ENCODE results near the gene ARHGEF3. TPM values are rescaled to one million over a fixed set of nuclear protein-coding genes. Genes with fewer than 3 reads are reported as not detected.

ARHGEF3 gene
- total RNA-seq, 3 donors from 2014 or later (not counting 1 experiment from before 2014, with no cell fraction given), result 112 to 211 (median 135) TPM

- Histone ChIP-seq H3K36me3 (ENCODE audit: control insufficient read depth, insufficient read depth, low read length) (peaks cover 8% of the 10 kb centered on the region), H3K27ac (ENCODE audit: low read length) (peak overlapping the region; percentile 86), H3K4me1 (ENCODE audit: control insufficient read depth, insufficient read depth, low read length) (peaks cover 87% of the 10 kb centered on the region), H3K4me3 (ENCODE audit: low read length) (no peak overlapping the region), H3K9me3 (ENCODE audit: control insufficient read depth, insufficient read depth, low read length) (no peaks in the 10 kb centered on the region), H3K27me3 (ENCODE audit: control insufficient read depth, insufficient read depth, low read length) (no peaks in the 10 kb centered on the region)
- ATAC-seq (peak in 1 of 3 donors; percentile 4), DNase-seq (peak in 1 of 2 donors; percentile 52)
- Mint-ChIP-seq H3K36me3 (no peaks in the 10 kb centered on the region), H3K27me3 (ENCODE audit: low read depth in 2 of 2) (no peaks in the 10 kb centered on the region), H3K9me3 (no peaks in the 10 kb centered on the region), H3K4me3 (peak overlapping the region; percentile 86), H3K27ac (peak overlapping the region; percentile 85 to 92), H3K4me1 (peaks cover 91 to 97% of the 10 kb centered on the region in 2 donors)
- 29% methylated on average over 2 of the region's 2 CpGs for WGBS (ENCODE audit: insufficient coverage)
- intact Hi-C loops (cut with micrococcal nuclease), result loop anchor here (1.0 to 10.0 kb wide), 3 partner anchors 16 to 892 kb away; no protein-coding TSS in a partner anchor
- TF ChIP-seq CTCF (IDR thresholded peaks at IDR 0.05), result no peak
Observed at GRCh38 chr3:56782906-56783305, 18.8 kb downstream of the ARHGEF3 start.

- Histone ChIP-seq H3K4me3 (ENCODE audit: low read length) (no peak overlapping the region), H3K9me3 (ENCODE audit: control insufficient read depth, insufficient read depth, low read length) (no peaks in the 10 kb centered on the region), H3K27me3 (ENCODE audit: control insufficient read depth, insufficient read depth, low read length) (no peaks in the 10 kb centered on the region), H3K36me3 (ENCODE audit: control insufficient read depth, insufficient read depth, low read length) (peaks cover 8% of the 10 kb centered on the region), H3K4me1 (ENCODE audit: control insufficient read depth, insufficient read depth, low read length) (peaks cover 85% of the 10 kb centered on the region), H3K27ac (ENCODE audit: low read length) (peak overlapping the region; percentile 86)
- peak overlapping the region; percentile 86 for H3K4me3 Mint-ChIP-seq
- 79% methylated on average over 2 of the region's 4 CpGs for WGBS (ENCODE audit: insufficient coverage)
- H3K9me3 Mint-ChIP-seq, result no peaks in the 10 kb centered on the region
- DNase-seq (no peak), ATAC-seq (no peak)
- H3K4me1 Mint-ChIP-seq, result peaks cover 91 to 97% of the 10 kb centered on the region in 2 donors
- peak overlapping the region; percentile 85 to 92 for H3K27ac Mint-ChIP-seq
- H3K36me3 Mint-ChIP-seq, result no peaks in the 10 kb centered on the region
- no peak for TF ChIP-seq CTCF (IDR thresholded peaks at IDR 0.05)
- intact Hi-C loops (cut with micrococcal nuclease), result loop anchor here (5.0 to 10.0 kb wide), 2 partner anchors 50 to 893 kb away; no protein-coding TSS in a partner anchor
- no peaks in the 10 kb centered on the region for H3K27me3 Mint-ChIP-seq (ENCODE audit: low read depth in 2 of 2)
Observed at GRCh38 chr3:56782215-56782614, 19.5 kb downstream of the ARHGEF3 start.

GRCh38 chr3:56781762-56782161 is 20.0 kb downstream of the ARHGEF3 start:
- ATAC-seq (no peak), DNase-seq (no peak)
- Mint-ChIP-seq H3K36me3 (no peaks in the 10 kb centered on the region), H3K4me1 (peaks cover 91 to 97% of the 10 kb centered on the region in 2 donors), H3K9me3 (no peaks in the 10 kb centered on the region), H3K4me3 (peak overlapping the region; percentile 66), H3K27me3 (ENCODE audit: low read depth in 2 of 2) (no peaks in the 10 kb centered on the region), H3K27ac (peak overlapping the region; percentile 85 to 92)
- Histone ChIP-seq H3K4me1 (ENCODE audit: control insufficient read depth, insufficient read depth, low read length) (peaks cover 81% of the 10 kb centered on the region), H3K9me3 (ENCODE audit: control insufficient read depth, insufficient read depth, low read length) (no peaks in the 10 kb centered on the region), H3K27ac (ENCODE audit: low read length) (peak overlapping the region; percentile 86), H3K36me3 (ENCODE audit: control insufficient read depth, insufficient read depth, low read length) (peaks cover 8% of the 10 kb centered on the region), H3K4me3 (ENCODE audit: low read length) (no peak overlapping the region), H3K27me3 (ENCODE audit: control insufficient read depth, insufficient read depth, low read length) (no peaks in the 10 kb centered on the region)
- 86% methylated on average over 2 of the region's 2 CpGs for WGBS (ENCODE audit: insufficient coverage)
- no peak for TF ChIP-seq CTCF (IDR thresholded peaks at IDR 0.05)
- intact Hi-C loops (cut with micrococcal nuclease), result loop anchor here (5.0 to 10.0 kb wide), 2 partner anchors 49 to 893 kb away; no protein-coding TSS in a partner anchor

- H3K36me3 Mint-ChIP-seq, result no peaks in the 10 kb centered on the region
- intact Hi-C loops (cut with micrococcal nuclease), result loop anchor here (5.0 to 10.0 kb wide), 2 partner anchors 49 to 894 kb away; no protein-coding TSS in a partner anchor
Observed at GRCh38 chr3:56780936-56781335, 20.8 kb downstream of the ARHGEF3 start.

More at GRCh38 chr3:56780936-56781335, 20.8 kb downstream of the ARHGEF3 start:
- Mint-ChIP-seq H3K27ac (peak overlapping the region; percentile 85 to 92), H3K27me3 (ENCODE audit: low read depth in 2 of 2) (no peaks in the 10 kb centered on the region), H3K4me3 (peak overlapping the region; percentile 76), H3K9me3 (no peaks in the 10 kb centered on the region), H3K4me1 (peaks cover 91 to 97% of the 10 kb centered on the region in 2 donors)
- H3K27me3 ChIP-seq (ENCODE audit: control insufficient read depth, insufficient read depth, low read length), result no peaks in the 10 kb centered on the region
- peaks cover 8% of the 10 kb centered on the region for H3K36me3 ChIP-seq (ENCODE audit: control insufficient read depth, insufficient read depth, low read length)
- ATAC-seq, result no peak
- no peak for TF ChIP-seq CTCF (IDR thresholded peaks at IDR 0.05)
- no peak for DNase-seq
- WGBS (ENCODE audit: insufficient coverage), result 86% methylated on average over 2 of the region's 2 CpGs
- H3K4me1 ChIP-seq (ENCODE audit: control insufficient read depth, insufficient read depth, low read length), result peaks cover 78% of the 10 kb centered on the region
- no peak overlapping the region for H3K4me3 ChIP-seq (ENCODE audit: low read length)
- H3K27ac ChIP-seq (ENCODE audit: low read length), result peak overlapping the region; percentile 86
- H3K9me3 ChIP-seq (ENCODE audit: control insufficient read depth, insufficient read depth, low read length), result no peaks in the 10 kb centered on the region

Data from natural killer cell (primary cell).